Measurements from ENCODE around the gene LRRC28.
"Not testable (repeated sequence)": the region's sequence is repeated elsewhere in the genome, so short reads cannot be mapped to it uniquely, and the experiment has no call there.

LRRC28 gene

DNA sequence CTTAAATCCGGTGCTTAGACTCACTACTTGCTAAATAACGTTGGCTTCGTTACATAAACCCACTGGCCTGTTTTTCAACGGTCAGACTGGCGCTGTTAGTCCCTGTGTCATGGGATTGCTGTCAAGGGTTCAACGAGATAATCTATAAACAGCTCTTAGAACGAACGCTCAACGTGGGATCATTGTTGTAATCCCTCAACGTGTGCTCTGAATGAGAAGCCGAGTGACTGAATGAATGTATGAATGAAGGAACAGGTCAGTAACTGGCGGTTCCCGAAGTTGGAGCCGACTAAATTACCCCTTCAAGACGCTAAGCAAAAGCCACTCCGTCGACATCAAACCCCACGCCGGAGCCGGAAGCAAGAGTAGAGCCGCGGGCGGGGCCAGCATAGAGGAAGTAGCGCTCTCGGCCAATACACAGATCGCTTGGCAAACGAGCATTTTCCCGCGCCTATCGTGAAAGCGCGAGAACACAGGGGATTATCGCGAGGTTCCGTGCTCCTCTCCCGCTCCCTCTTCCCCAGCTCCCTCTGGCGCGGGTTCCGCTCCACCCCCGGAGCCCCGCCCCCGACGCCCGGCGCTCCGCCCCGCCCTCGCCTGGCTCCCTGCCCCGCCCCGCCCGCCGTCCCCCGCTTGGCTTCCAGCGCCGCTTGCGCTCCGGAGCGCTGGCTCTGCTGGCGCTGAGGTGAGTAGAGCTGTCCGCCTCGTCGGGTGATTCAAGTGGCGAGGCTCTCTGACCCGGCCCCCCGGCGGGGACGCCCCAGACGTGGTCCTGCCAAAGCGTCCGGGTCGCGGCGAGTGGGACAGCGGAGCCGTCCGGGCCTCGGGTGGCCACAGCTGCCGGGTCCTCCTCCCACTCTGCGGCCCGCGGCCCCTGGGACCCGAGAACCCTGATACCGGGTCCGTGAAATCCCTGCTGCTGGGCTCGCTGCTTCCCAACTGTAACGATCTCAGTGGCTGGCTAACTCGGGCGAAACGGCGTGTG is at the start of gene LRRC28:
Gene LRRC28, plus strand, starts transcription at position 625 of the 985 bp plus-strand sequence. CDS start 4,477 bp downstream, outside the sequence.
- DNase-seq (ENCODE audit: low spot score), result peak; percentile 99

- DNase-seq (ENCODE audit: low spot score), result no peak
These were observed 49.1 kb upstream of the LRRC28 start for GRCh38 chr15:99202176-99202552.

GRCh38 chr15:99207672-99208071 is 43.6 kb upstream of the LRRC28 start:
- DNase-seq (ENCODE audit: low spot score), result no peak

DNA sequence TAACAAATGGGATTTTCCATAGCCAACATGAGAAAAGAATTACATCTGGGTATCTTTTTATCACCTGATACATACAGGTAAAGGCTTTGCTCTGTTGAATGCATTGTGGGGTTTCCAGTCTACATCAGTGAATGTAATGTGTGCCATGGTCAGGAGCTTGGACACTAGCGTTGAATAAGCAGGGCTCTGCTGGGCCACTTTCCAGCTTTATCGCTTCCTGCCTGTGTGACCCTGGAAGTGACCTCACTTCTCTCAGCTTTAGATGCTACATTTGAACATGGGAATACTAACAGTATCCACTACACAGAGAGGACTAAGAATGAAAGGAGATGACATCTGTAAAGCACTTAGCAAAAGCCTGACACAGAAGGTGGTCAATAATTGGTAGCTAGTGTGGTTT is 42.0 kb upstream of the LRRC28 start:
- DNase-seq (ENCODE audit: low spot score), result no peak

GRCh38 chr15:99210334-99210733 is 40.9 kb upstream of the LRRC28 start:
- DNase-seq (ENCODE audit: low spot score), result no peak

- no peak for DNase-seq (ENCODE audit: low spot score)
These were observed 39.4 kb upstream of the LRRC28 start for GRCh38 chr15:99211926-99212325.

GRCh38 chr15:99212406-99212805 is 38.9 kb upstream of the LRRC28 start:
- DNase-seq (ENCODE audit: low spot score), result no peak

DNA sequence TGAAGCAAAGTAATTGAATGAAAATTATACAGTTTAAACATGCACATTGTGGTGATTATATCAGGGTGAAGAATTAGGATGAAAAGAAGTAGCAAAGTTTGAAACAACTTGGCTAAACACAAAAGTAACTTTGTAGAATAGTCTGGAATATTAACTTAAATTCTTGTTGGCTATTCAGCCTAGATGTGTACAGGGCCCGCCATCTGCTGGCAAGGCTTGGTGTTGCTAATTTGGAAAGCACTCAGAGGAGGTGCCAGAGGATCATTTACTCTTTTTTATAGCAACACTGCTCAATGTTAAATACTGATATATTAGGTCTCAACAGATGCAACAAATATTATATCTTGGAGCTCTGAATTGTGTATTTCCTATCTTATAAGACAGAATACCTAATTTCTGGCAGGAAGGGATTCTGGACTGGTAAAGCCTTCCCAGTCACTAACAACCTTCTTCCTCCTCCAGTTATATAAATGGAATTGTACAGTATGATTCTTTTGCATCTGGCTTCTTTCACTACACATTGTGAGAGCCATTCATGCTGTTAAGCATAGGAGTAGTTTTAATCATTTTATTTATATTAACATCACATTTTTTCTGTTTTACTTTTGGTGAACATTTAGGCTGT is 38.0 kb upstream of the LRRC28 start:
- DNase-seq (ENCODE audit: low spot score), result peak; percentile 73

DNA sequence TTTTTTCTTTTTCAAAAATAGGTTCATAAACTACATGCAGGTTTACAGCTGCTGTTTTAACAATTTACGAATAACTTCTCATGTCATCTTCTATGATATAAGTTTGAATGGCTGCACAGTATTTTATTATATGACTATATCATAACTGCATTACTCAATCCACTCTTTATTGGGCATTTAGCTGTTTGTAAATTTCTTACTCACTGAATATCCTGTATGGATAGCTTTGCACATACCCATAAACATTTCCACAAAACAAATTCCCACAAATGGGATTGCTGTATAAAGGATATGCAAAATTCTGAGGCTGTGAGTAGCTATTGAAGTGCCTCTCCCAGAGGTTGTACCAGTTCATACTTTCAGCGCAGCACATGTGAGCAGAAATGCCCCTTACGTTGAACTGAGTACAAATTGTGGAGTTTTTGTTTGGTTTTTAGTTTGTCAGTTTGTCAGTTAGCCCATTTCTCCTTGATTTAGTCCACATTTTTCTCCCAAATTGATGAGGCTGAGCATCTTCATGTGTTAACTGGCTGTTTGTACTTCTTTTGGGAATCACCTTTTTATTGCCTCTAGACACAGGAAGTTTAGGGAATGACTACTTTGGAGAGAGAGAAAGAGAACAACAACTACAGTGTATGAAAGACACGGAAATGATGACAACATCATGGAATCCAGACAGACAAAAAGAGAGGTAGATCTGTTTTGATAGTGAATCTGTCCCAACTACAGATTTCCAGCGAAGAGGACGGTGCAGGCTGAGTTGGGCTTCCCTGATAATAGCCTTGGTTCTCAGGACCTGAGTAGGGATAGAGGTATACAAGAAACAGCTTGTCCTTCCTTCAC is 26.7 kb upstream of the LRRC28 start:
- no peak for DNase-seq (ENCODE audit: low spot score)

- no peak for DNase-seq (ENCODE audit: low spot score)
These were observed 24.5 kb upstream of the LRRC28 start for GRCh38 chr15:99226802-99227201.

DNA sequence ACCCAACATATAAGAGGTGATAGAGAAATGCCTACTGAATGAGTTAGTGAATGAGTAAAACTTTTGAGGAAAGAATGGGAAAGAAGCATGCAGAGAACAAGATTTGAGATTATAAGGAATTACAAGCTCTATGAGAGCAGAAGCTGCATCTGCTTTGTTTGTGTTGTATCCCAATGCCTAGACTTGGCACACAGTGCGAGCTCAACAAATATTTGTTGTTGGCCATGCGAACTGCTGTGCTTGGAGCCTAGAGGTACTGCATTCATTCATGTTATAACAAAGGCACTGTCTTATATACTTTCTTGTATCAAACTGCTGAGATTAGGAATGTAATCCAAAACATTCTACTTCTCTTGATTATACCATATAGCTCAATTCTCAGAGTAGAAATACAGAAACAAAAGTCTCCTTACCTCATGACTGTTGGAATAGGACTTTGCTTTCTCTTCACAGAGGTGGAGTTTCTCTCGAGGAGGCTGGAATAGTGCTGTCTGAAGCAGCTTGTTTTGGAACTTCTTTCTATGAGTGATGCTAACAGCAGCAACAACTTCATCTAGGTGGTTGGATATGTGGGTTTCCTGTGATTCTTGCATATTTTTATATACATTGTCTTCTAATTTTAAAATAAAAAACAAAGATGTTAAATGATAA is 23.0 kb upstream of the LRRC28 start:
- no peak for DNase-seq (ENCODE audit: low spot score)

DNA sequence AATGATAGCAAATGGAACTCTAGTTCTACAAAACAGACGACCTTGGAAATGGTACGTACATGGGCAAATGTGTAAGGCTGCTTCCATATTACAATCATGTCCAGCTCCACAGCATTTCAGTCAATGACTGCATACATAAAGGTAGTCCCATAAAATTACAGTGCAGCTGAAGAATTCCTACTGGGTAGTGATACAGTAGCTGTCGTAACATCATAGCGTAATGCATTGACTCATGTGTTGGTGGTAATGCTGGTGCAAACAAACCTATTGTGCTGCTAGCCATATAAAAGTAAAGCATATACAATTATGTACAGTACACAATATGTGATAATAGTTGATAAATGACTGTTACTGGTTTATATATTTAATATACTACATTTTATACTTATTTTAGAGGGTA is 20.4 kb upstream of the LRRC28 start:
- no peak for DNase-seq (ENCODE audit: low spot score)

DNA sequence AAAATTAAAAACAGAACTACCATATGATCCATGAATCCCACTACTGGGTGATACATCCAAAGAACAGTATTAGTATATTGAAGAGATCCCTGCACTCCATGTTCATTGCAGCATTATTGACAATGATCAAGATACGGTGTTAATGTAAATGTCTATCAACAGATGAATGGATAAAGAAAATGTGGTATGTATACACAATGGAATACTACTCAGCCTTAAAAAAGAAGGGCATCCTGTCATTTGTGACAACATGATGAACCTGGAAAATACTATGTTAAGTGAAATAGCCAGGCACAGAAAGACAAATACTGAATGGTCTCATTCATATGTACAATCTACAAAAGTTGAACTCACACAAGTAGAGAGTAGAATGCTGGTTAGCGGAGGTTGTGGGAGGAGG is 18.5 kb upstream of the LRRC28 start:
- DNase-seq (ENCODE audit: low spot score), result no peak

DNA sequence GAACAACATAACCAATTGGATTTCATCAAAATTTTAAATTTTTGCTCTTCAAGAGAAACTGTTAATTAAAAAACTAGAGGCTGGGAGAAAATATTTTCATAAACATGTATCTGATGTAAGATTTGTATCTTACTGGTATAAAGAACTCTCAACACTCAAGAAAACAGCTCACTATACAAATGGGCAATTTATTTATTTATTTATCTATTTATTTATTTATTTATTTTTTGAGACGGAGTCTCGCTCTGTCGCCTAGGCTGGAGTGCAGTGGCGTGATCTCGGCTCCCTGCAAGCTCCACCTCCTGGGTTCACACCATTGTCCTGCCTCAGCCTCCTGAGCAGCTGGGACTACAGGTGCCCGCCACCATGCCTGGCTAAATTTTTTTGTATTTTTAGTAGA is 17.1 kb upstream of the LRRC28 start:
- DNase-seq (ENCODE audit: low spot score), result not testable (repeated sequence)

GRCh38 chr15:99238849-99239248 is 12.4 kb upstream of the LRRC28 start:
- DNase-seq (ENCODE audit: low spot score), result no peak

- peak; percentile 74 for DNase-seq (ENCODE audit: low spot score)
These were observed 11.6 kb upstream of the LRRC28 start for GRCh38 chr15:99239545-99240198.

DNA sequence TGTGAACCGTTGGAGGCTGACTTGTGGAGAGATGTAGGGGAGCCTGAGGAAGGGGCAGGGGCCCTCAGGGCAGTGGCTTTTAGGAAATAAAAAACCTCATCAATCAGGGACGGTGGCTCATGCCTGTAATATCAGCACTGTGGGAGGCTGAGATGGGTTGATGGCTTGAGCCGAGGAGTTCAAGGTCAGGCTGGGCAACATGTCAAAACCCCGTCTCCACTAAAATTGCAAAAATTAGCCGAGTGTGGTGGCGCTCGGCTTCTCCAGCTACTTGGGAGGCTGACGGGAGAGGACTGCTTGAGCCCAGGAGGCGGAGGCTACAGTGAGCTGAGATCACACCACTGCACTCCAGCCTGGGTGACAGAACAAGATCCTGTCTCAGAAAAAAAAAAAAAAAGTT is 9.5 kb upstream of the LRRC28 start:
- DNase-seq (ENCODE audit: low spot score), result no peak

GRCh38 chr15:99244306-99244705 is 7.0 kb upstream of the LRRC28 start:
- no peak for DNase-seq (ENCODE audit: low spot score)

DNA sequence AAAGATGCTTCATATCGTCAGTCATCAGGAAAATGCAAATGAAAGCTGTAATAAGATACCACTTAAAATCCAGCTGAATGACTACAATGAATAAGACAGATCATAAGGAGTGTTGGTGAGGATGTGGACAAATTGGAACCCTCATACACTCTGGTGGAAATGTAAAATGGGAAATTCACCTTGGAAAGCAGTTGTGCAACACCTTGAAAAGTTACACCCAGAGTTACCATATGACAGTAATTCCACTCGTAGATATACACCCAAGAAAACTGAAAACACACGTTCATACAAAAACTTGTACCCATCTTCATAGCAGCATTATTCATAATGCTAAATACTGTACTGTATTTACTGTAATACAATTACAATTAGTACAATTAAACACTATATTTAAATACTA is 4.2 kb upstream of the LRRC28 start:
- DNase-seq (ENCODE audit: low spot score), result no peak

DNA sequence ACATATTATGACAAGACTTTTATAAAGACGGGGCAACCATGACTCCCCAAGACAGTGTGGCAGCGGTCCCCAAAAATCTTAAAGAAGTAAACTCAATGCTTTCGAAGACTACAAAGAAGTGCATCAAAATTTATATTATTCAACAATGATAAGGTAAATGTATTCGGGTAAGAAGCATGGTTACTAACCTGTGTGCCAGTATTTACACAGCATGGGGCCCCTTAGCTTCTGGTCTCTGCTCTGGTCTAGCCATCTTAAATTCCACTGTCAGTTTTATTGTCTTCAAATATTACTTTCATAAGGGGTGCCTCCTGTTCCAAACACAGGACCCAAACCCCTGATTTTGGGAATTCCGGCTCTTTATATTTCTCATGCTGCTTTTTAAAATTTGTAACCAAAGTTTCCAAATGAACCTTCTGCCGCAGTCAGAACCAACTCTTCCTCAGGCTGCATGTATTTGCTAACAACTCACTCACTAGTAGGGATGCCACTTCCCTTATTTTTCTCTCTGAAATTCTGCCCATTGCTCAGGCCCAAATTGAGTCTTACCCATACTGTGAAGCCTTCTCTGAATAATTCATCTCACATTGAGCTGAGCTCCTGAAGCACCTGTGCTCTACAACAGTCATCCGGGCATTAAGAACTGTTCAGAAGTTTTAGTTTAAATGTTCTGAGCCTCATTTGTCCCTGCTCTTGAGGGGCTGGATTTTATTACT is 3.1 kb upstream of the LRRC28 start:
- DNase-seq (ENCODE audit: low spot score), result no peak

Data from NAMALWA (cell line).